Measurements from ENCODE around the gene TRMT2A.

DNA sequence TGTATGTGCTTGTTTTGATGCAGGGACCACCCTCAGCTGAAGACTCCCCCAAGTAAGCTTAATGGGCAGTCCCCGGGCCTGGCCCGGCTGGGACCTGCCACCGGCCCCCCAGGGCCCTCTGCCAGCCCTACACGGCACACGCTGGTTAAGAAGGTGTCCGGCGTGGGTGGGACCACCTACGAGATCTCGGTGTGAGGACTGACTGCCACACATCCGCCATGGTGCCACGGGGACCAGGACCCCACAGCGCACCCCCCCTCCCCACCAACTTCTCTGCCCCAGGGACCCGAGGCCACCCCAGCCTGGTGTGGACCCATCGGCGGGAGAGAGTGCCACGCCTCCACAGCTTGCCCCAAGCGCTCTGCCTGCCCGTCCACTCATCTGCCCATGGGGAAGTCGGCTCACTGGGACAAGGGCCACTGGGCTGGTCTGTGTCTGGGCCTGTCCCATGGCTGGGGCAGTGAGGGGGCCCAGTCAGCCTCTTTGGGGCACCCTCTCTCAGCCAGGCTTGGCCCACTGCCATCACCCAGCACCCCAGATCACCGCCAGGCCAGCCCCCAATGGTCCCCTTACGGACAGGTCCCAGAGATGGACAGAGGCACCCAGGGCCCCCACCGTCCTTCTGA lies 28.3 kb upstream of the TRMT2A start:
- no peak for TF ChIP-seq EZH2phosphoT487 (IDR thresholded peaks at IDR 0.05; ENCODE audit: borderline replicate concordance, low read depth, low read length)
- TF ChIP-seq, protein P1, sequence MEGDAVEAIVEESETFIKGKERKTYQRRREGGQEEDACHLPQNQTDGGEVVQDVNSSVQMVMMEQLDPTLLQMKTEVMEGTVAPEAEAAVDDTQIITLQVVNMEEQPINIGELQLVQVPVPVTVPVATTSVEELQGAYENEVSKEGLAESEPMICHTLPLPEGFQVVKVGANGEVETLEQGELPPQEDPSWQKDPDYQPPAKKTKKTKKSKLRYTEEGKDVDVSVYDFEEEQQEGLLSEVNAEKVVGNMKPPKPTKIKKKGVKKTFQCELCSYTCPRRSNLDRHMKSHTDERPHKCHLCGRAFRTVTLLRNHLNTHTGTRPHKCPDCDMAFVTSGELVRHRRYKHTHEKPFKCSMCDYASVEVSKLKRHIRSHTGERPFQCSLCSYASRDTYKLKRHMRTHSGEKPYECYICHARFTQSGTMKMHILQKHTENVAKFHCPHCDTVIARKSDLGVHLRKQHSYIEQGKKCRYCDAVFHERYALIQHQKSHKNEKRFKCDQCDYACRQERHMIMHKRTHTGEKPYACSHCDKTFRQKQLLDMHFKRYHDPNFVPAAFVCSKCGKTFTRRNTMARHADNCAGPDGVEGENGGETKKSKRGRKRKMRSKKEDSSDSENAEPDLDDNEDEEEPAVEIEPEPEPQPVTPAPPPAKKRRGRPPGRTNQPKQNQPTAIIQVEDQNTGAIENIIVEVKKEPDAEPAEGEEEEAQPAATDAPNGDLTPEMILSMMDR (conservative IDR thresholded peaks at IDR 0.05; ENCODE audit: low read length) = no peak

Data from OCI-LY7 (cell line).